ENCODE measurements around the gene RIPOR2.

DNA sequence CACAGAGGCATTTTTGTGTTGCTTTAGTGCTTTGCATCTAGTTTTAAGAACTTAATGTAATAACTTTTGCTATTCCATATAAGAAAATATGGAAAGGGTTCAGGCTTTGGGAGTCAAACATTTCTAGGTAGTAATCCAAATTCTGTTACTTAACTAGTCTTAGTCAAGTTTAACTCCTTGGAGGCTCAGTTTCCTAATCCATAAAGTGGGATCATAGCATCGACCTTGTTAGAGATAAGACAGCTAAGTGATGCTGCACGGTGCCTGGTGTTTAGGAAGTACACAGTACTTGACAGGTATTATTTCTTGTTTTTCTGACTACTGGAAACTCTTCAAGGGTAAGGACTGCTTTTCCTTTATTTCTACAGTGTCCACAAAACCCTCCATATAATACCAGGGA, 112.6 kb downstream of the RIPOR2 start:
- TF ChIP-seq, protein P1, sequence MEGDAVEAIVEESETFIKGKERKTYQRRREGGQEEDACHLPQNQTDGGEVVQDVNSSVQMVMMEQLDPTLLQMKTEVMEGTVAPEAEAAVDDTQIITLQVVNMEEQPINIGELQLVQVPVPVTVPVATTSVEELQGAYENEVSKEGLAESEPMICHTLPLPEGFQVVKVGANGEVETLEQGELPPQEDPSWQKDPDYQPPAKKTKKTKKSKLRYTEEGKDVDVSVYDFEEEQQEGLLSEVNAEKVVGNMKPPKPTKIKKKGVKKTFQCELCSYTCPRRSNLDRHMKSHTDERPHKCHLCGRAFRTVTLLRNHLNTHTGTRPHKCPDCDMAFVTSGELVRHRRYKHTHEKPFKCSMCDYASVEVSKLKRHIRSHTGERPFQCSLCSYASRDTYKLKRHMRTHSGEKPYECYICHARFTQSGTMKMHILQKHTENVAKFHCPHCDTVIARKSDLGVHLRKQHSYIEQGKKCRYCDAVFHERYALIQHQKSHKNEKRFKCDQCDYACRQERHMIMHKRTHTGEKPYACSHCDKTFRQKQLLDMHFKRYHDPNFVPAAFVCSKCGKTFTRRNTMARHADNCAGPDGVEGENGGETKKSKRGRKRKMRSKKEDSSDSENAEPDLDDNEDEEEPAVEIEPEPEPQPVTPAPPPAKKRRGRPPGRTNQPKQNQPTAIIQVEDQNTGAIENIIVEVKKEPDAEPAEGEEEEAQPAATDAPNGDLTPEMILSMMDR (conservative IDR thresholded peaks at IDR 0.05; ENCODE audit: low read length) = no peak
- no peak for TF ChIP-seq EZH2phosphoT487 (IDR thresholded peaks at IDR 0.05; ENCODE audit: borderline replicate concordance, low read depth, low read length)

Measured in OCI-LY7 (cell line).